HFF-Myc (cell line): ENCODE results near the gene SLC9A8.

Source experiments
- DNase-seq: peaks from one replicate; pipeline ENCODE4 v3.0.0-alpha.2; 2011; ENCODE audit warnings: low read depth; ENCODE audit errors: extremely low read depth
- H3K4me3 ChIP-seq: replicated peaks from 2 replicates; pipeline ENCODE4 v1.5.1; 2011; ENCODE audit warnings: low read depth, mild to moderate bottlenecking, control low read depth, low read length
- TF ChIP-seq, protein P1 (sequence below): IDR thresholded peaks from 2 replicates; pipeline ENCODE4 v1.5.1; 2012; ENCODE audit warnings: mild to moderate bottlenecking, low read depth, low read length, control low read depth; ENCODE audit errors: missing control alignments

Gene SLC9A8

DNA sequence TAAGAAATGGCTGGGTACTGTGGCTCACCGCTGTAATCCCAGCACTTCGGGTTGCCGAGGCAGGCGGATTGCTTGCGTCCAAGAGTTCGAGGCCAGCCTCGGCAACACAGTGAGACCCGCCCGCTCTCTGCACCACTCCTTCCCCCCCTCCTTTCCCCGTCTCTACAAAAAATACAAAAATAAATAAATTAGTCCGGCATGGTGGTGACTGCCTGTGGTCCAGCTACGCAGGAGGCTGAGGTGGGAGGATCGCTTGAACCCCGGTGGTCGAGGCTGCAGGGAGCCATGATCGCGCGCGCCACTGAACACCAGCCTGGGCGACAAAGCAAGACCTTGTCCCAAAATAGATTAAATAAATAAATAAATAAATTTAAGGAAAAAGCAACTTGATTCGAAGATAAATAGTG, 123.1 kb downstream of the SLC9A8 start:
- H3K4me3 ChIP-seq: peak overlapping the region; percentile 83
- DNase-seq: no peak
- TF ChIP-seq, protein P1, sequence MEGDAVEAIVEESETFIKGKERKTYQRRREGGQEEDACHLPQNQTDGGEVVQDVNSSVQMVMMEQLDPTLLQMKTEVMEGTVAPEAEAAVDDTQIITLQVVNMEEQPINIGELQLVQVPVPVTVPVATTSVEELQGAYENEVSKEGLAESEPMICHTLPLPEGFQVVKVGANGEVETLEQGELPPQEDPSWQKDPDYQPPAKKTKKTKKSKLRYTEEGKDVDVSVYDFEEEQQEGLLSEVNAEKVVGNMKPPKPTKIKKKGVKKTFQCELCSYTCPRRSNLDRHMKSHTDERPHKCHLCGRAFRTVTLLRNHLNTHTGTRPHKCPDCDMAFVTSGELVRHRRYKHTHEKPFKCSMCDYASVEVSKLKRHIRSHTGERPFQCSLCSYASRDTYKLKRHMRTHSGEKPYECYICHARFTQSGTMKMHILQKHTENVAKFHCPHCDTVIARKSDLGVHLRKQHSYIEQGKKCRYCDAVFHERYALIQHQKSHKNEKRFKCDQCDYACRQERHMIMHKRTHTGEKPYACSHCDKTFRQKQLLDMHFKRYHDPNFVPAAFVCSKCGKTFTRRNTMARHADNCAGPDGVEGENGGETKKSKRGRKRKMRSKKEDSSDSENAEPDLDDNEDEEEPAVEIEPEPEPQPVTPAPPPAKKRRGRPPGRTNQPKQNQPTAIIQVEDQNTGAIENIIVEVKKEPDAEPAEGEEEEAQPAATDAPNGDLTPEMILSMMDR: no peak

DNA sequence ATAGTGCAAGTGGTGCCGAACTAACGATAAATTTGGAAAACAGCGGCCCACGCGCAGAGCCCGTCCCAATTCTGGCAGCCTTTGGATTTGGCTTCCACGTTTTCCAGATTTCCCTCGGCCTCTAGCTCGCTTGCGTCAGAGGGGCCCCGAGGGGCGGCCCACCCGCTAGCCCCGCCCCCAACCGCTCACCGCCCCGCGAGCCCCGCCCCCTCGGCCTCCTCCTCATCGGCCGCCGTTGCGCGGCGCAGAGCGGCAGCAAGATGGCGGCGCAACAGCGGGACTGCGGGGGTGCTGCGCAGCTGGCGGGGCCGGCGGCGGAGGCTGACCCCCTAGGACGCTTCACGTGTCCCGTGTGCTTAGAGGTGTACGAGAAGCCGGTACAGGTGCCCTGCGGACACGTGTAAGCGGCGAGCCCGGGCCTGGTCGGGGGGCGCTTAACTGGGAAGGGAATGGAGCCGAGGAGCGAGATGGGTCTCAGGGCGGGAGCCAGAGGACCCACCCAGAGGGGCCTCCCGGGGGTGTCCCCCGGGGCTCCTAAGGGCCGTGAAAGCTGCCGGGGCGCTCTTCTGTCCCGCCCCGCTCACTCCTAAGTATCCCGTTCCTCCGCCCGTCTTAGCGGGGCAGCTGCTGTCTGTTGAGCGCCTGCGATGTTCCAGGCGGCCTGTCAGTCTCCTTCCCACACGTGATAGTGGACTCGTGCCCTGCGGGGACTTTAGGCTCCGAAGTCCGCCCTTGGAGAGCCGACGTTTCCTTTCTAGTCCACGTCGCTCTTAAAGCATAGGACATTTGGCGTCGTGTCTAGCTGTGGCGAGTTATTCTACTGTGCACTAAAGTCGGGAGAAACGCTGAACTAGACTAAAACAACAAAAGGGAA, 123.8 kb downstream of the SLC9A8 start, which contains the start of gene RNF114:
RNF114 (plus strand) TSS at position 245 of the 874 bp plus-strand sequence; CDS start at position 261, 16 bp downstream.
- TF ChIP-seq, protein P1: no peak
- H3K4me3 ChIP-seq: peak within 1 kb of the TSS; percentile 83
- peak; percentile 72 for DNase-seq

DNA sequence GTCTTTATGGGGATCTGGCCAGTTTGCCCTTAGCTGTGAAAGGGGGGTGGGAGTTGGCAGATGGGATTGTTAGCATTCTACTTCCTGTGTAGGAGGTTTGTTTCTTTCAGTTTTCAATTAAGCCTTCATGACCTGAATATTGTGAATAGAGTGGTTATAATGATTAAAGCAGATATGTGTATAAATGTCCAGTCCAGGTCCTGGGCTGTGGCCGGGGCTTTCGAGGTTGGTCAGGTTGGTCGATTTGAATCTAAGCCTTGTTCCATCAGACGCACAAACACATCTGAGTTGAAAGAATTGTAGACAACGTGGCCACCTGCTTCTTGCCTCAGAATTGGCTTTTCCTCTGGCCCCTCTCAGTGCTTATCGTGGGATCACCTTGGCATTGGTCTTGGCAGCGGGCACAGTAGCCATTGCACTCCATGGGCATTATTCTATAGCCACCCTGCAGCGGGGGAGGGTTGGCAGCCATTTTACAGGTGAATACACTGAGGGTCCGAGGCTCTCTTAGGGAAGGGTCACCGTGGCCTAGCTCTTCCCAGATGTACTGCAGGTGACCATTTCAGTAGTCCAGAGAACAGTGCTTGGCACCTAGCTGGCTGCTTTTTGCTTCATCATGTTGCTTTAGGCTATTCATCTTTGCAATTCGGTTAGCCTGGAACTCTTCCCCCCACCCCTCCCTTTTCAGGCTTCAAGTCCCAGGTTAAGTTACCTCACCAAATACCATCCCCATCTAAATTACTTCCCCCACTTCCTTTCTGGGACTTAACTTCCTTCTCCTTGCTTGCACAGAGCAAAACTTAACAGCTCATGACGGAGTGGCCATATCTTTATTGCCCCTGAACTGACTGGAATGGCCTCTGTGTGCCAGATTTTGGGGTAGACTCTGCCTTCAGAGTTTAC, 124.7 kb downstream of the SLC9A8 start:
- DNase-seq: no peak
- peak overlapping the region; percentile 83 for H3K4me3 ChIP-seq
- TF ChIP-seq, protein P1: no peak

DNA sequence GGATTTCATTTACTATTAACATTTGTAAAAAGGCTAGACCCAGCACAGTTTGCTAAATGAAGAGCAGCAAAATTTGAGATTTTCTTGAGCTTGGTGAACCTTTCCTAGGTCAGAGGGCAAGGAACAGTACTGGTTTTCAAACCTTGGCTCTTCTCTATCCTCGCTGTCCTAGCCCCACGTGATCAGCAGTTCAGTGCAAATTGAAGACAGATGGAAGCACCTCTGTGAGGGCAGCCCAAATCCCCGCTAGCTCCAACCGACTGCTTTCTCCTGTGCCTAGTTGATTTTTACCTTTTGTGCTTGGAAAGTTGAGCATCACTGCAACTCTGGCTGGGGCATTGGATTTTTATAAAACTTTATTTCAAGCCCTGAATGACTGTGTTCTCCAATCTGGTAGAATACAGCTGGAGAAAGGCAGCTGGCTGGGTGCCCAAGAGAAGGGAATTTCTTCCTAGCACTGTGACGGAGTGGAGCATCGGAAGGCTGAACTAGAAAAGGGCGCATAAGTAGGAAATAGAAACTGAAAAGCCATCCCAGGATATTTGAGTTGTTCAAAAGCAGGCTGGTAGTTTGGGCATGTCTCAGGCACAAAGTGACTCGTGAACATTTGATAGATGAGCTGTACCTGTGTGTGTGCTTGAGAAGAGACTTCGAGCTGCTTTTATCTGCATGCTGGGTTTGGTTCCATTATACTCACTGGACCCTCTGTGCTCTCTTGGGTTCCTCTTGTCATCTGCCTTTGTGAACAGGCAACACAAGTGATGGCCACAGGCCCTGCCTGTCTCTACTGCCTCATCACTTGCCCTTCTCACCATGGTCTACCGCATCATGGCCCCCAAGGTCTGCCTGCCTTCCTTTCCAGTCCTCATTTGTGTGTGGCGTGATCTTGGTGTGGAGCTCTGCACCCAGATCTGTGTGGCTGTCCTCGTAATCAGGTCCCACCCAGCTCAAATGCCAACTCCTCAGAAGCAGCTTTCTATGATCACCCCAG, 125.8 kb downstream of the SLC9A8 start:
- TF ChIP-seq, protein P1: no peak
- H3K4me3 ChIP-seq: peak overlapping the region; percentile 83
- no peak for DNase-seq

DNA sequence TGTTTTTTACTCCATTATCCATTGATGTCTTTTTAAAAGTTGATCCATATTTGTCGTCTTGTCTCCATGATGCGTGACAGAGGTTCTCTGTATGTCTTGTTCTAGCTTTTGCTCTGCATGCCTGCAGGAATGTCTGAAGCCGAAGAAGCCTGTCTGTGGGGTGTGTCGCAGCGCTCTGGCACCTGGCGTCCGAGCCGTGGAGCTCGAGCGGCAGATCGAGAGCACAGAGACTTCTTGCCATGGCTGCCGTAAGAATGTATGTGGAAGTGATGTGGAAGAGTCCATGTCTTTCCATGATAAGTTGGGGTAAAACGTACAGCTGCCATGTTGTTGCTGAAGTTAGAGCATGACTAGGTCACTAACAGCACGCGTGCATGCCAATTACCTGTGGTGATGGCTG, 128.8 kb downstream of the SLC9A8 start:
- TF ChIP-seq, protein P1: no peak
- no peak overlapping the region for H3K4me3 ChIP-seq
- DNase-seq: no peak
